T-helper 1 cell treated with Interleukin-12 subunit alpha and Interleukin-12 subunit beta and Interleukin-4 antibody, amounts not matched to agents 30 μg/mL and 1 μg/mL, for 36 hours (primary cell): ENCODE data around the gene GLS2.
"Not testable (repeated sequence)": the region's sequence is repeated elsewhere in the genome, so short reads cannot be mapped to it uniquely, and the experiment has no call there.

Experiments
- H3K27ac Mint-ChIP-seq: one replicate; pipeline ENCODE4 v1.8.0; 2021; ENCODE audit warnings: mild to moderate bottlenecking, mixed read lengths
- H3K27me3 Mint-ChIP-seq: one replicate; pipeline ENCODE4 v1.8.0; 2021; ENCODE audit warnings: low read depth, mixed read lengths
- H3K36me3 Mint-ChIP-seq: one replicate; pipeline ENCODE4 v1.8.0; 2021; ENCODE audit warnings: low read depth, mixed read lengths
- H3K4me1 Mint-ChIP-seq: one replicate; pipeline ENCODE4 v1.8.0; 2021; ENCODE audit warnings: low read depth, mixed read lengths
- H3K4me3 Mint-ChIP-seq: one replicate; pipeline ENCODE4 v1.8.0; 2021; ENCODE audit warnings: mild to moderate bottlenecking, moderate library complexity, mixed read lengths
- H3K9me3 Mint-ChIP-seq: one replicate; pipeline ENCODE4 v1.8.0; 2021; ENCODE audit warnings: mixed read lengths

Gene GLS2

GRCh38 chr12:56488041-56488955 lies at the start of gene GLS2:
Gene GLS2, minus strand, starts transcription at chr12:56488161. Its CDS starts 43 bp downstream, at chr12:56488118.
- H3K36me3 Mint-ChIP-seq = peaks cover 2% of the 10 kb centered on the region
- no peaks in the 10 kb centered on the region for H3K9me3 Mint-ChIP-seq
- peak within 1 kb of the TSS; percentile 84 for H3K4me3 Mint-ChIP-seq
- H3K4me1 Mint-ChIP-seq = peaks cover 13% of the 10 kb centered on the region
- peaks cover 61% of the 10 kb centered on the region for H3K27me3 Mint-ChIP-seq
- peak within 1 kb of the TSS; percentile 43 for H3K27ac Mint-ChIP-seq

- Mint-ChIP-seq H3K27ac (no peak overlapping the region), H3K4me3 (no peak overlapping the region), H3K9me3 (no peaks in the 10 kb centered on the region), H3K27me3 (peaks cover 6% of the 10 kb centered on the region), H3K36me3 (no peaks in the 10 kb centered on the region), H3K4me1 (no peaks in the 10 kb centered on the region)
Observed at GRCh38 chr12:56537546-56537945, 49.6 kb upstream of the GLS2 start.

- H3K4me3 Mint-ChIP-seq = no peak overlapping the region
- no peaks in the 10 kb centered on the region for H3K27me3 Mint-ChIP-seq
- H3K4me1 Mint-ChIP-seq = no peaks in the 10 kb centered on the region
- no peaks in the 10 kb centered on the region for H3K9me3 Mint-ChIP-seq
- no peak overlapping the region for H3K27ac Mint-ChIP-seq
- no peaks in the 10 kb centered on the region for H3K36me3 Mint-ChIP-seq
Observed at GRCh38 chr12:56530390-56531055, 42.6 kb upstream of the GLS2 start.

GRCh38 chr12:56529656-56530055 lies 41.7 kb upstream of the GLS2 start:
- no peak overlapping the region for H3K27ac Mint-ChIP-seq
- no peaks in the 10 kb centered on the region for H3K36me3 Mint-ChIP-seq

GRCh38 chr12:56528846-56529245 lies 40.9 kb upstream of the GLS2 start:
- H3K9me3 Mint-ChIP-seq = no peaks in the 10 kb centered on the region
- H3K27me3 Mint-ChIP-seq = no peaks in the 10 kb centered on the region
- H3K27ac Mint-ChIP-seq = no peak overlapping the region
- H3K4me3 Mint-ChIP-seq = no peak overlapping the region
- no peaks in the 10 kb centered on the region for H3K4me1 Mint-ChIP-seq
- H3K36me3 Mint-ChIP-seq = no peaks in the 10 kb centered on the region

More at GRCh38 chr12:56529656-56530055, 41.7 kb upstream of the GLS2 start:
- H3K4me1 Mint-ChIP-seq = no peaks in the 10 kb centered on the region
- H3K27me3 Mint-ChIP-seq = no peaks in the 10 kb centered on the region
- no peak overlapping the region for H3K4me3 Mint-ChIP-seq
- no peaks in the 10 kb centered on the region for H3K9me3 Mint-ChIP-seq

GRCh38 chr12:56522411-56523193 lies 34.6 kb upstream of the GLS2 start:
- peak overlapping the region; percentile 88 for H3K4me3 Mint-ChIP-seq
- no peaks in the 10 kb centered on the region for H3K36me3 Mint-ChIP-seq
- H3K27ac Mint-ChIP-seq = peak overlapping the region; percentile 86
- no peaks in the 10 kb centered on the region for H3K27me3 Mint-ChIP-seq
- no peaks in the 10 kb centered on the region for H3K9me3 Mint-ChIP-seq
- peaks cover 22% of the 10 kb centered on the region for H3K4me1 Mint-ChIP-seq

GRCh38 chr12:56521590-56522371 lies 33.8 kb upstream of the GLS2 start, which contains the start of gene RBMS2:
Gene RBMS2, plus strand, starts transcription at chr12:56521820. Its CDS starts 204 bp downstream, at chr12:56522024.
- Mint-ChIP-seq H3K4me3 (peak within 1 kb of the TSS; percentile 88), H3K27ac (peak within 1 kb of the TSS; percentile 86), H3K36me3 (no peaks in the 10 kb centered on the region), H3K27me3 (peaks cover under 1% of the 10 kb centered on the region), H3K4me1 (peaks cover 22% of the 10 kb centered on the region), H3K9me3 (no peaks in the 10 kb centered on the region)

GRCh38 chr12:56521209-56521589 lies 33.2 kb upstream of the GLS2 start:
- H3K4me3 Mint-ChIP-seq = peak overlapping the region; percentile 88
- H3K9me3 Mint-ChIP-seq = no peaks in the 10 kb centered on the region
- H3K27ac Mint-ChIP-seq = peak overlapping the region; percentile 86
- no peaks in the 10 kb centered on the region for H3K36me3 Mint-ChIP-seq
- H3K27me3 Mint-ChIP-seq = peaks cover 4% of the 10 kb centered on the region
- H3K4me1 Mint-ChIP-seq = peaks cover 22% of the 10 kb centered on the region

GRCh38 chr12:56520506-56520905 lies 32.5 kb upstream of the GLS2 start:
- Mint-ChIP-seq H3K36me3 (no peaks in the 10 kb centered on the region), H3K9me3 (no peaks in the 10 kb centered on the region), H3K4me1 (peaks cover 22% of the 10 kb centered on the region), H3K4me3 (no peak overlapping the region), H3K27ac (no peak overlapping the region), H3K27me3 (peaks cover 4% of the 10 kb centered on the region)

- peaks cover 4% of the 10 kb centered on the region for H3K27me3 Mint-ChIP-seq
- no peaks in the 10 kb centered on the region for H3K9me3 Mint-ChIP-seq
- no peak overlapping the region for H3K27ac Mint-ChIP-seq
- H3K4me1 Mint-ChIP-seq = peaks cover 22% of the 10 kb centered on the region
- H3K36me3 Mint-ChIP-seq = no peaks in the 10 kb centered on the region
- no peak overlapping the region for H3K4me3 Mint-ChIP-seq
Observed at GRCh38 chr12:56520048-56520447, 32.1 kb upstream of the GLS2 start.

GRCh38 chr12:56518570-56518969 lies 30.6 kb upstream of the GLS2 start:
- H3K27ac Mint-ChIP-seq = no peak overlapping the region
- H3K4me3 Mint-ChIP-seq = no peak overlapping the region
- H3K36me3 Mint-ChIP-seq = no peaks in the 10 kb centered on the region
- no peaks in the 10 kb centered on the region for H3K9me3 Mint-ChIP-seq
- peaks cover 4% of the 10 kb centered on the region for H3K27me3 Mint-ChIP-seq
- peaks cover 26% of the 10 kb centered on the region for H3K4me1 Mint-ChIP-seq

- no peaks in the 10 kb centered on the region for H3K36me3 Mint-ChIP-seq
- no peak overlapping the region for H3K27ac Mint-ChIP-seq
- H3K9me3 Mint-ChIP-seq = no peaks in the 10 kb centered on the region
- peaks cover 25% of the 10 kb centered on the region for H3K4me1 Mint-ChIP-seq
- no peak overlapping the region for H3K4me3 Mint-ChIP-seq
- peaks cover 4% of the 10 kb centered on the region for H3K27me3 Mint-ChIP-seq
Observed at GRCh38 chr12:56517854-56518253, 29.9 kb upstream of the GLS2 start.

- not testable (repeated sequence) for H3K36me3 Mint-ChIP-seq, H3K4me3 Mint-ChIP-seq, H3K9me3 Mint-ChIP-seq, H3K4me1 Mint-ChIP-seq, H3K27ac Mint-ChIP-seq
- peaks cover 18% of the 10 kb centered on the region for H3K27me3 Mint-ChIP-seq
Observed at GRCh38 chr12:56514014-56514318, 26.0 kb upstream of the GLS2 start.

- no peaks in the 10 kb centered on the region for H3K36me3 Mint-ChIP-seq
- H3K27me3 Mint-ChIP-seq = peaks cover 14% of the 10 kb centered on the region
- peaks cover 4% of the 10 kb centered on the region for H3K4me1 Mint-ChIP-seq
- H3K27ac Mint-ChIP-seq = no peak overlapping the region
- no peaks in the 10 kb centered on the region for H3K9me3 Mint-ChIP-seq
- H3K4me3 Mint-ChIP-seq = no peak overlapping the region
Observed at GRCh38 chr12:56510786-56511185, 22.8 kb upstream of the GLS2 start.
